HepG2 (cell line): ENCODE data around the gene ZBP1. TPM values are rescaled to one million over a fixed set of nuclear protein-coding genes. Genes with fewer than 3 reads are reported as not detected.
A peak's percentile ranks its signal among the peaks of the same experiment; 100 is the strongest.

Experiments used
- ATAC-seq: fragments of 200-7000 bp; cut with Tn5 transposase; 3 replicates; pipeline ENCODE4 v1.9.1; 2020; ENCODE audit warnings: mild to moderate bottlenecking, moderate library complexity
- BruUV-seq: library from RNA; stranded (reverse); fragments of 400-500 nt; replicated peaks from 2 replicates; lab custom pipeline; 2021; lab: Mats Ljungman, UMichigan
- CTCF ChIA-PET: fragments of 300-600 bp; formaldehyde crosslinking; extraction: SDS; loops from one replicate; lab custom pipeline; 2021; ENCODE audit warnings: low total read pairs, inconsistent platforms, low intra/inter-chr PET ratio; lab: Yijun Ruan, JAX
- POLR2A ChIA-PET: fragments of 350-600 bp; sonication (Branson Sonifier 250); formaldehyde crosslinking; loops from one replicate; lab custom pipeline; 2020; ENCODE audit warnings: antibody characterized with exemption, inconsistent platforms; lab: Yijun Ruan, JAX
- DNase-seq: peaks from one replicate; pipeline ENCODE4 v3.0.0-alpha.2; 2015; ENCODE audit warnings: low spot score
- FAIRE-seq: peaks from 3 replicates; lab custom pipeline; 2011; peaks lifted over from hg19 to GRCh38; lab: Jason Lieb, UNC
- H2AFZ ChIP-seq: one replicate; pipeline ENCODE4 v1.6.1; 2011; ENCODE audit warnings: low read length, inconsistent platforms
- H3K27ac ChIP-seq: fragments of 300-600 bp; 3 replicates; pipeline ENCODE4 v1.8.0; 2011; ENCODE audit warnings: mixed run types, mild to moderate bottlenecking, mixed read lengths, low read length, inconsistent platforms; ENCODE audit not compliant: insufficient read depth; ENCODE audit errors: extremely low read length
- H3K27me3 ChIP-seq, 2 experiments: fragments of 200-600 bp in 1 of 2; 2 replicates in 1 of 2; 3 replicates in 1 of 2; pipeline versions ENCODE4 v1.6.0 to v1.8.0; 2011; ENCODE audit warnings: low read length in 2 of 2, mild to moderate bottlenecking in 2 of 2, moderate library complexity in 2 of 2, inconsistent platforms in 1 of 2; ENCODE audit not compliant: insufficient read depth in 2 of 2, control insufficient read depth in 1 of 2
- H3K36me3 ChIP-seq, 2 experiments: fragments of 200-600 bp in 1 of 2; replicated peaks in 1 of 2; 2 replicates in 1 of 2; 3 replicates in 1 of 2; pipeline versions ENCODE4 v1.5.1 to v1.8.0; 2011; ENCODE audit warnings: low read length in 2 of 2, inconsistent platforms in 1 of 2; ENCODE audit not compliant: insufficient read depth in 2 of 2, control insufficient read depth in 1 of 2
- H3K4me1 ChIP-seq: 2 replicates; pipeline ENCODE4 v1.5.1; 2012; ENCODE audit warnings: low read length, inconsistent platforms; ENCODE audit not compliant: insufficient read depth
- H3K4me2 ChIP-seq: 2 replicates; pipeline ENCODE4 v1.6.0; 2011; ENCODE audit warnings: low read depth, low read length, inconsistent platforms
- H3K4me3 ChIP-seq, 3 experiments: fragments of 200-600 bp in 1 of 3; sonication (generic), shearing (Covaris generic) in 1 of 3; replicated peaks in 1 of 3; 2 replicates each; pipeline ENCODE4 v1.5.1; 2011 to 2016; ENCODE audit warnings: low read length in 3 of 3, inconsistent platforms in 2 of 3, low read depth in 2 of 3, mild to moderate bottlenecking in 2 of 3, control low read depth in 1 of 3, mixed read lengths in 1 of 3; ENCODE audit not compliant: insufficient read depth in 1 of 3
- H3K79me2 ChIP-seq: one replicate; pipeline ENCODE4 v1.6.1; 2011; ENCODE audit warnings: low read length, inconsistent platforms; ENCODE audit not compliant: insufficient read depth
- H3K9ac ChIP-seq: 2 replicates; pipeline ENCODE4 v1.6.0; 2011; ENCODE audit warnings: mild to moderate bottlenecking, low read depth, low read length, inconsistent platforms; ENCODE audit not compliant: insufficient read depth
- H3K9me3 ChIP-seq: 2 replicates; pipeline ENCODE4 v1.5.1; 2012; ENCODE audit warnings: mild to moderate bottlenecking, low read length
- H4K20me1 ChIP-seq: 2 replicates; pipeline ENCODE4 v1.6.0; 2011; ENCODE audit warnings: inconsistent platforms, mild to moderate bottlenecking, low read length, moderate library complexity; ENCODE audit not compliant: insufficient read depth
- ATM ChIP-seq: fragments of 450-650 bp; IDR thresholded peaks from 2 replicates; pipeline ENCODE4 v1.7.1; 2017; ENCODE audit warnings: mild to moderate bottlenecking, borderline replicate concordance
- BRD4 ChIP-seq: sonication (generic); formaldehyde crosslinking; IDR thresholded peaks from 2 replicates; pipeline ENCODE4 v1.4.0; 2020; ENCODE audit warnings: missing genetic modification reagents
- ERF ChIP-seq: IDR thresholded peaks from 2 replicates; pipeline ENCODE4 v1.6.1; 2018; ENCODE audit warnings: missing biosample characterization, missing genetic modification reagents
- FOXK2 ChIP-seq: fragments of 450-650 bp; IDR thresholded peaks from 2 replicates; pipeline ENCODE4 v1.6.1; 2016
- HES4 ChIP-seq: sonication (generic); formaldehyde crosslinking; IDR thresholded peaks from 2 replicates; pipeline ENCODE4 v1.9.0; 2021; ENCODE audit warnings: mild to moderate bottlenecking, missing genetic modification reagents, borderline replicate concordance
- HNF1B ChIP-seq: sonication (generic); formaldehyde crosslinking; IDR thresholded peaks from 2 replicates; pipeline ENCODE4 v1.5.1; 2020; ENCODE audit warnings: mild to moderate bottlenecking, moderate library complexity, missing genetic modification reagents
- KAT7 ChIP-seq: IDR thresholded peaks from 2 replicates; pipeline ENCODE4 v1.6.1; 2018; ENCODE audit warnings: borderline replicate concordance, missing compliant biosample characterization
- KDM5A ChIP-seq: fragments of 200-600 bp; sonication (generic); IDR thresholded peaks from 2 replicates; pipeline ENCODE4 v1.7.0; 2018; ENCODE audit warnings: antibody characterized with exemption, mild to moderate bottlenecking, low read length, borderline replicate concordance
- TGIF2 ChIP-seq: IDR thresholded peaks from 2 replicates; pipeline ENCODE4 v1.6.1; 2016; ENCODE audit warnings: control low read depth, missing compliant biosample characterization
- THAP9 ChIP-seq: sonication (generic); formaldehyde crosslinking; IDR thresholded peaks from 2 replicates; pipeline ENCODE4; 2020; ENCODE audit warnings: missing genetic modification reagents, mild to moderate bottlenecking, borderline replicate concordance
- ZNF317 ChIP-seq: sonication (generic); formaldehyde crosslinking; IDR thresholded peaks from 2 replicates; pipeline ENCODE4 v1.5.0; 2020; ENCODE audit warnings: mild to moderate bottlenecking, missing genetic modification reagents
- ZNF563 ChIP-seq: sonication (generic); formaldehyde crosslinking; IDR thresholded peaks from 2 replicates; pipeline ENCODE4 v1.8.0; 2022; ENCODE audit warnings: mild to moderate bottlenecking, moderate library complexity, missing genetic modification reagents
- ZNF574 ChIP-seq: sonication (generic); formaldehyde crosslinking; IDR thresholded peaks from 2 replicates; pipeline ENCODE4 v1.4.0; 2020; ENCODE audit warnings: missing genetic modification reagents
- WGBS: methylation state at CpG from one replicate; pipeline ENCODE4 v1.1.6; 2017; ENCODE audit warnings: low lambda C conversion rate; 5-methylcytosine and 5-hydroxymethylcytosine counted together
- in situ Hi-C: cut with HindIII; loops from 2 replicates; pipeline ENCODE4 v1.10.0; 2017; ENCODE audit warnings: low pct_unique_long_range_greater_than_20kb; ENCODE audit not compliant: extremely low pct_ligation_motif_present
- intact Hi-C: fragments of 100-400 bp; cut with micrococcal nuclease; formaldehyde crosslinking; loops from one replicate; pipeline ENCODE4 v1.10.0; 2022; ENCODE audit not compliant: unreplicated experiment
- polyA plus RNA-seq, 8 experiments: library from polyadenylated mRNA; depleted of rRNA in 3 of 8; stranded (reverse) in 7 of 8; unstranded in 1 of 8; fragments of >200 nt; fragmentation: Illumina TruSeq in 4 of 8; extraction: Trizol in 4 of 8; gene quantifications; 2 replicates each; pipeline versions ENCODE4 v1.2.1 to v1.2.3, GENCODE V29; 2011 to 2016; ENCODE audit warnings: low read depth in 4 of 8, missing spikeins in 1 of 8, mixed read lengths in 1 of 8; ENCODE audit not compliant: insufficient read depth in 1 of 8
- total RNA-seq, 5 experiments: library from RNA; depleted of rRNA; stranded (reverse); fragments of >200 nt; fragmentation: Illumina TruSeq; extraction: Trizol; gene quantifications; 2 replicates each; pipeline ENCODE4 v1.2.3, GENCODE V29; 2016; ENCODE audit warnings: low read depth in 1 of 5

ZBP1 gene
- total and polyA plus RNA-seq, 2 of the 13 experiments (the other 11 are each of a cell fraction or from before 2014, with no cell fraction given), result not detected

- TF ChIP-seq THAP9 (CRISPR knock-in tag) (peak; percentile 63; the same call in 1 of the 2 replicates), ZNF563 (CRISPR knock-in tag) (0 out of 2 replicates have a peak, but pooled peaks have one; percentile 15), ZNF317 (CRISPR knock-in tag) (0 out of 2 replicates have a peak, but pooled peaks have one; percentile 39), KDM5A (no peak), FOXK2 (no peak), HES4 (CRISPR knock-in tag) (peak; percentile 32; the same call in 1 of the 2 replicates)
Measured at GRCh38 chr20:57578476-57579165, 41.6 kb downstream of the ZBP1 start (continued).

GRCh38 chr20:57577679-57578475 is 42.3 kb downstream of the ZBP1 start:
- FAIRE-seq (no peak), ATAC-seq (peak; percentile 41), DNase-seq (no peak)
- Histone ChIP-seq H2AFZ (no peak overlapping the region), H3K4me1 (peaks cover 78% of the 10 kb centered on the region), H3K36me3 (no peaks in the 10 kb centered on the region), H3K4me3 (peak overlapping the region in 1 of 3 experiments; percentile 34; a peak in 1 of 6 replicates), H3K9ac (no peak overlapping the region), H3K27me3 (peaks cover 1 to 5% of the 10 kb centered on the region in 2 experiments; a peak in 1 of 5 replicates), H4K20me1 (no peaks in the 10 kb centered on the region), H3K27ac (peak overlapping the region; percentile 21), H3K9me3 (no peaks in the 10 kb centered on the region), H3K4me2 (peak overlapping the region; percentile 51), H3K79me2 (no peaks in the 10 kb centered on the region)
- ChIA-PET CTCF (no interaction called here), POLR2A (interaction anchor here (1.1 to 12.9 kb wide), 4 partner anchors 9 to 17 kb away, joined by 3 to 96 read pairs (median 24); partner anchors contain the start of gene PCK1)
- intact Hi-C loops (no loop called here), in situ Hi-C loops (no loop called here)
- no TSS peak for BruUV-seq
- WGBS, result 15% methylated on average over 9 of the region's 10 CpGs
- TF ChIP-seq ZNF574 (CRISPR knock-in tag) (no peak), TGIF2 (no peak), ERF (CRISPR knock-in tag) (peak; percentile 69), HNF1B (CRISPR knock-in tag) (0 out of 2 replicates have a peak, but pooled peaks have one; percentile 48), ATM (no peak), BRD4 (no peak), KAT7 (CRISPR knock-in tag) (no peak)
